Measurements from ENCODE around the gene B3GNT2. TPM values are rescaled to one million over a fixed set of nuclear protein-coding genes. Genes with fewer than 3 reads are reported as not detected.
"Not testable (repeated sequence)": the region's sequence is repeated elsewhere in the genome, so short reads cannot be mapped to it uniquely, and the experiment has no call there.

The B3GNT2 gene
- total RNA-seq, 1 experiment from 2014 or later, result 50.5 TPM

DNA sequence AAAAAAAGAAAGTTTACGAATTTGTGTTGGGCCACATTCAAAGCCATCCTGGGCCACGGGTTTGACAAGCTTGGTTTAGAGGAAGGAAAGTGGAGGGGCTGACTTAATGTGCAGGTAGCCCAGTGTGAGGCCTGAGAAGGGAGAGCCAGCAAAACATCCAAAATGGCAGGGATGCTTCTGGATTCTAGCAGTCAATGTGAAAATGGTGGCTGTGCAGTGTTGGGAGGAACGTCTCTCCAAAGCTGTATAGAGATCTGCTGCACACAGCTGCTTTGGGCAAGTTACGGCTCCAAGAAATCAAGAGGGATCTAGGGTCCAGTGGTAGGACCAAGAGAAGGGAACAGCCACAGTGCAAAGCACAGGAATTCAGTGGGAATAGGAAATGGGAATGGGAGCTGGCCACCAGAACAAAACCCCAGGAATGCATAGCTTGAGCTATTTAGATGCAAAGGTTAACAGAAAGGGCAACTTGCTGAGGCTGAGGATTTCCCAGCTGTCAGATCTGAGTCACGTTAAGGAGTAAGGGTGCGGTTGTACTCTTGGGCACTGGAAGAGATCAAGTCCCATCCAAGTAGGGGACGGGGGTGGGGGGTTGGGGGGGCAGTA lies 70.6 kb downstream of the B3GNT2 start:
- intact Hi-C loops (cut with micrococcal nuclease; ENCODE audit: unreplicated experiment), result no loop called here
- BruUV-seq (replicated peaks), result no TSS peak
- DNase-seq, result no peak
- Mint-ChIP-seq H3K9me3 (ENCODE audit: unreplicated experiment) (peaks cover 27% of the 10 kb centered on the region), H3K4me3 (ENCODE audit: unreplicated experiment) (no peak overlapping the region), H3K27ac (ENCODE audit: unreplicated experiment) (peak overlapping the region; percentile 34), H3K36me3 (ENCODE audit: insufficient read depth, unreplicated experiment) (no peaks in the 10 kb centered on the region), H3K27me3 (ENCODE audit: insufficient read depth, unreplicated experiment) (no peaks in the 10 kb centered on the region), H3K4me1 (ENCODE audit: low read depth, unreplicated experiment) (peaks cover 29% of the 10 kb centered on the region)
- POLR2A ChIA-PET, result interaction anchor here (0.5 kb wide), 1 partner anchor 164 kb away, joined by 3 read pairs; no protein-coding TSS in a partner anchor
- Histone ChIP-seq H3K9me3 (peaks cover 13% of the 10 kb centered on the region; the same call in 1 of the 2 replicates), H3K27me3 (replicated peaks; ENCODE audit: control insufficient read depth, insufficient read depth, low read length) (no peaks in the 10 kb centered on the region), H3K36me3 (ENCODE audit: control insufficient read depth, insufficient read depth, low read length) (no peaks in the 10 kb centered on the region), H3K4me1 (peaks cover 15% of the 10 kb centered on the region), H3K4me3 (ENCODE audit: low read depth, low read length) (no peak overlapping the region)
- TF ChIP-seq, protein P1, sequence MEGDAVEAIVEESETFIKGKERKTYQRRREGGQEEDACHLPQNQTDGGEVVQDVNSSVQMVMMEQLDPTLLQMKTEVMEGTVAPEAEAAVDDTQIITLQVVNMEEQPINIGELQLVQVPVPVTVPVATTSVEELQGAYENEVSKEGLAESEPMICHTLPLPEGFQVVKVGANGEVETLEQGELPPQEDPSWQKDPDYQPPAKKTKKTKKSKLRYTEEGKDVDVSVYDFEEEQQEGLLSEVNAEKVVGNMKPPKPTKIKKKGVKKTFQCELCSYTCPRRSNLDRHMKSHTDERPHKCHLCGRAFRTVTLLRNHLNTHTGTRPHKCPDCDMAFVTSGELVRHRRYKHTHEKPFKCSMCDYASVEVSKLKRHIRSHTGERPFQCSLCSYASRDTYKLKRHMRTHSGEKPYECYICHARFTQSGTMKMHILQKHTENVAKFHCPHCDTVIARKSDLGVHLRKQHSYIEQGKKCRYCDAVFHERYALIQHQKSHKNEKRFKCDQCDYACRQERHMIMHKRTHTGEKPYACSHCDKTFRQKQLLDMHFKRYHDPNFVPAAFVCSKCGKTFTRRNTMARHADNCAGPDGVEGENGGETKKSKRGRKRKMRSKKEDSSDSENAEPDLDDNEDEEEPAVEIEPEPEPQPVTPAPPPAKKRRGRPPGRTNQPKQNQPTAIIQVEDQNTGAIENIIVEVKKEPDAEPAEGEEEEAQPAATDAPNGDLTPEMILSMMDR (IDR thresholded peaks at IDR 0.05; ENCODE audit: insufficient read depth in 1 of 2, low read depth in 1 of 2, low read length in 1 of 2, severe bottlenecking in 1 of 2, unreplicated experiment in 1 of 2), result no peak
- CTCF ChIA-PET, result interaction anchor here (0.7 kb wide), 1 partner anchor 257 kb away, joined by 4 read pairs; no protein-coding TSS in a partner anchor

DNA sequence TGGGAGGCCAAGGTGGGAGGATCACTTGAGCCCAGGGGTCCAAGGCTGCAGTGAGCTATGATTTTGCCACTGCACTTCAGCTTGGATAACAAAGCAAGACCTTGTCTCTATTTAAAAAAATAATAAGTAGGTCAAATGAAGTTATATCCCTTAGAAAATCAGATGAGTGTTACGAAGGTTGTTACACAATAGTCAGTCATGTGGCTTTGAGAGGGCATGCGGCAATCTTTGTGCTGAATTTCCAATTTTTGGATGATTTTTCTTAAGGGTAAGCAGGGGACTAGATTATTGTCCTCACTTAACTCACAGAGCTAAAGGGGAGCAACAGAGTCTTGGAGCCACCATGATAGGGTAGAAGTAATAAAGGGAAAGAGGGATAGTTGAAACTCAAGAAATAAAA lies 71.8 kb downstream of the B3GNT2 start:
- Mint-ChIP-seq H3K27me3 (ENCODE audit: insufficient read depth, unreplicated experiment) (no peaks in the 10 kb centered on the region), H3K4me1 (ENCODE audit: low read depth, unreplicated experiment) (peaks cover 29% of the 10 kb centered on the region), H3K9me3 (ENCODE audit: unreplicated experiment) (peaks cover 27% of the 10 kb centered on the region)

DNA sequence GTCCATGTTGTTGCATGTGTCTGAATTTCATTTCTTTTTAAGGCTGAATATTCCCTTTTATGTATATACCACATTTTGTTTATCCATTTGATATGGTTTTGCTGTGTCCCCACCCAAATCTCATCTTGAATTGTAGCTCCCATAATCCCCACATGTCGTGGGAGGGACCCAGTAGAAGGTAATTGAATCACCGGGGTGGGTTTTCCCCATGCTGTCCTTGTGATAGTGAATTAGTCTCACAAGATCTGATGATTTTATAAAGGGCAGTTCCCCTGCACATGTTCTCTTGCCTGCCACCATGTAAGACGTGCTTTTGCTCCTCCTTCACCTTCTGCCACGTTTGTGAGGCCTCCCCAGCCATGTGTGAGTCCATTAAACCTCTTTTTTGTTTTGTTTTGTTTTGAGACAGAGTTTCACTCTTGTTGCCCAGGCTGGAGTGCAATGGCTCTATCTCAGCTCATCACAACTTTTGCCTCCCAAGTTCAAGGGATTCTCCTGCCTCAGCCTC lies 72.8 kb downstream of the B3GNT2 start:
- intact Hi-C loops (cut with micrococcal nuclease; ENCODE audit: unreplicated experiment); H3K4me3 ChIP-seq (ENCODE audit: low read depth, low read length); DNase-seq; BruUV-seq (replicated peaks); CTCF ChIA-PET; H3K27me3 Mint-ChIP-seq (ENCODE audit: insufficient read depth, unreplicated experiment); H3K36me3 Mint-ChIP-seq (ENCODE audit: insufficient read depth, unreplicated experiment); H3K36me3 ChIP-seq (ENCODE audit: control insufficient read depth, insufficient read depth, low read length); H3K27me3 ChIP-seq (replicated peaks; ENCODE audit: control insufficient read depth, insufficient read depth, low read length); POLR2A ChIA-PET; H3K27ac Mint-ChIP-seq (ENCODE audit: unreplicated experiment); H3K4me3 Mint-ChIP-seq (ENCODE audit: unreplicated experiment): not testable (repeated sequence)
- Mint-ChIP-seq H3K4me1 (ENCODE audit: low read depth, unreplicated experiment) (peaks cover 22% of the 10 kb centered on the region), H3K9me3 (ENCODE audit: unreplicated experiment) (peaks cover 27% of the 10 kb centered on the region)
- H3K9me3 ChIP-seq, result peaks cover 13% of the 10 kb centered on the region; the same call in 1 of the 2 replicates
- peaks cover 15% of the 10 kb centered on the region for H3K4me1 ChIP-seq

More for the DNA sequence above, 71.8 kb downstream of the B3GNT2 start:
- peaks cover 13% of the 10 kb centered on the region; the same call in 1 of the 2 replicates for H3K9me3 ChIP-seq
- BruUV-seq (replicated peaks), result no TSS peak
- DNase-seq, result no peak
- Mint-ChIP-seq H3K4me3 (ENCODE audit: unreplicated experiment) (no peak overlapping the region), H3K27ac (ENCODE audit: unreplicated experiment) (no peak overlapping the region), H3K36me3 (ENCODE audit: insufficient read depth, unreplicated experiment) (no peaks in the 10 kb centered on the region)
- no peaks in the 10 kb centered on the region for H3K36me3 ChIP-seq (ENCODE audit: control insufficient read depth, insufficient read depth, low read length)
- intact Hi-C loops (cut with micrococcal nuclease; ENCODE audit: unreplicated experiment), result no loop called here
- no peaks in the 10 kb centered on the region for H3K27me3 ChIP-seq (replicated peaks; ENCODE audit: control insufficient read depth, insufficient read depth, low read length)
- ChIA-PET POLR2A (interaction anchor here (0.6 kb wide), 1 partner anchor 20 kb away, joined by 5 read pairs; no protein-coding TSS in a partner anchor), CTCF (interaction anchor here (0.7 kb wide), 1 partner anchor 67 kb away, joined by 3 read pairs; no protein-coding TSS in a partner anchor)
- H3K4me1 ChIP-seq, result peaks cover 15% of the 10 kb centered on the region
- TF ChIP-seq, protein P1 (IDR thresholded peaks at IDR 0.05; ENCODE audit: insufficient read depth in 1 of 2, low read depth in 1 of 2, low read length in 1 of 2, severe bottlenecking in 1 of 2, unreplicated experiment in 1 of 2), result no peak
- H3K4me3 ChIP-seq (ENCODE audit: low read depth, low read length), result no peak overlapping the region
